Fibroblast of lung (primary cell): ENCODE data around the gene VARS2. TPM values are rescaled to one million over a fixed set of nuclear protein-coding genes. Genes with fewer than 3 reads are reported as not detected.
"Not testable (repeated sequence)": the region's sequence is repeated elsewhere in the genome, so short reads cannot be mapped to it uniquely, and the experiment has no call there.

Experiments
- DNase-seq, 2 donors: peaks; one replicate each; pipeline versions ENCODE4 v3.0.0 to v3.0.0-alpha.2; 2010; ENCODE audit warnings: low read depth in 2 of 2
- H2AFZ ChIP-seq: 2 replicates; pipeline ENCODE4 v1.5.1; 2012; ENCODE audit warnings: low read length, control low read depth, inconsistent platforms
- H3K27ac ChIP-seq: 2 replicates; pipeline ENCODE4 v1.5.1; 2011; ENCODE audit warnings: low read length, control low read depth; ENCODE audit not compliant: insufficient read depth
- H3K27me3 ChIP-seq: 2 replicates; pipeline ENCODE4 v1.5.1; 2011; ENCODE audit warnings: mild to moderate bottlenecking, low read length; ENCODE audit not compliant: control insufficient read depth, insufficient read depth
- H3K36me3 ChIP-seq: 2 replicates; pipeline ENCODE4 v1.5.1; 2011; ENCODE audit warnings: low read length; ENCODE audit not compliant: control insufficient read depth, insufficient read depth
- H3K4me1 ChIP-seq: 2 replicates; pipeline ENCODE4 v1.5.1; 2011; ENCODE audit warnings: low read length; ENCODE audit not compliant: control insufficient read depth, insufficient read depth; ENCODE audit errors: extremely low read depth
- H3K4me2 ChIP-seq: 2 replicates; pipeline ENCODE4 v1.5.1; 2011; ENCODE audit warnings: low read length, control low read depth; ENCODE audit not compliant: insufficient read depth; ENCODE audit errors: extremely low read depth
- H3K4me3 ChIP-seq, 4 experiments: fragments of 200-600 bp in 1 of 4; sonication (generic) in 1 of 4; replicated peaks in 1 of 4; 2 replicates each; pipeline ENCODE4 v1.5.1; 2011 to 2016; ENCODE audit warnings: low read length in 4 of 4, low read depth in 3 of 4, mild to moderate bottlenecking in 3 of 4, control low read depth in 2 of 4, inconsistent platforms in 1 of 4, mixed read lengths in 1 of 4; ENCODE audit not compliant: insufficient read depth in 1 of 4; ENCODE audit errors: control extremely low read depth in 1 of 4
- H3K79me2 ChIP-seq: 2 replicates; pipeline ENCODE4 v1.5.1; 2012; ENCODE audit warnings: mild to moderate bottlenecking, low read length, inconsistent platforms; ENCODE audit not compliant: control insufficient read depth, insufficient read depth
- H3K9ac ChIP-seq: 2 replicates; pipeline ENCODE4 v1.5.1; 2011; ENCODE audit warnings: mild to moderate bottlenecking, low read length, control low read depth; ENCODE audit not compliant: insufficient read depth
- H3K9me3 ChIP-seq: 2 replicates; pipeline ENCODE4 v1.5.1; 2012; ENCODE audit warnings: low read depth, low read length; ENCODE audit not compliant: control insufficient read depth, insufficient read depth
- H4K20me1 ChIP-seq: 2 replicates; pipeline ENCODE4 v1.5.1; 2011; ENCODE audit warnings: low read length; ENCODE audit not compliant: control insufficient read depth, insufficient read depth; ENCODE audit errors: extremely low read depth
- CTCF ChIP-seq, 2 donors: IDR thresholded peaks in 1 of 2; conservative IDR thresholded peaks in 1 of 2; 1 replicate in 1 of 2; 2 replicates in 1 of 2; pipeline ENCODE4 v1.5.1; 2011 to 2012; ENCODE audit warnings: low read length in 2 of 2, control low read depth in 1 of 2, inconsistent platforms in 1 of 2, low read depth in 1 of 2, mild to moderate bottlenecking in 1 of 2
- EZH2 ChIP-seq: IDR thresholded peaks from 2 replicates; pipeline ENCODE4 v1.5.1; 2012; ENCODE audit warnings: low read length, control low read depth, mild to moderate bottlenecking; ENCODE audit errors: missing control alignments
- polyA plus RNA-seq, 2 donors: library from polyadenylated mRNA; depleted of rRNA in 1 of 2; stranded (reverse) in 1 of 2; unstranded in 1 of 2; fragments of >200 nt; gene quantifications; 2 replicates each; pipeline ENCODE4 v1.2.1, GENCODE V29; 2011 to 2012; ENCODE audit warnings: missing spikeins in 1 of 2
- total RNA-seq: library from RNA; depleted of rRNA; stranded (reverse); fragments of >200 nt; gene quantifications from 2 replicates; pipeline ENCODE4 v1.2.1, GENCODE V29; 2014

The VARS2 gene
- total and polyA plus RNA-seq, 2 donors (not counting 1 experiment from before 2014, with no cell fraction given), result 6.8 to 20.5 TPM

- no peak for DNase-seq
- Histone ChIP-seq H3K4me2 (peak overlapping the region; percentile 96), H3K27ac (peak overlapping the region; percentile 65), H3K9me3 (no peaks in the 10 kb centered on the region), H3K9ac (peak overlapping the region; percentile 53), H3K4me3 (peak overlapping the region; percentile 77 to 86 (median 81)), H3K36me3 (peaks cover 7% of the 10 kb centered on the region), H3K79me2 (peaks cover 10% of the 10 kb centered on the region), H2AFZ (peak overlapping the region; percentile 87), H3K4me1 (peaks cover 8% of the 10 kb centered on the region), H3K27me3 (no peaks in the 10 kb centered on the region), H4K20me1 (no peaks in the 10 kb centered on the region)
- TF ChIP-seq EZH2 (no peak), CTCF (conservative IDR thresholded peaks at IDR 0.05 in 1 of 2, IDR thresholded peaks at IDR 0.05 in 1 of 2; ENCODE audit: low read depth in 1 of 2, low read length in 2 of 2) (no peak)
Measured at GRCh38 chr6:30908700-30909099, 5.3 kb upstream of the VARS2 start.

GRCh38 chr6:30910473-30910872 is 3.6 kb upstream of the VARS2 start:
- H3K36me3 ChIP-seq, H3K4me3 ChIP-seq, H3K4me2 ChIP-seq, H3K27ac ChIP-seq, H3K27me3 ChIP-seq, H3K9ac ChIP-seq, H2AFZ ChIP-seq, DNase-seq, H4K20me1 ChIP-seq, H3K9me3 ChIP-seq: not testable (repeated sequence)
- H3K79me2 ChIP-seq, result peaks cover 10% of the 10 kb centered on the region
- peaks cover 14% of the 10 kb centered on the region for H3K4me1 ChIP-seq

GRCh38 chr6:30912746-30913520 is 1.1 kb upstream of the VARS2 start:
- H4K20me1 ChIP-seq, result no peaks in the 10 kb centered on the region
- TF ChIP-seq EZH2 (no peak), CTCF (conservative IDR thresholded peaks at IDR 0.05 in 1 of 2, IDR thresholded peaks at IDR 0.05 in 1 of 2; ENCODE audit: low read depth in 1 of 2, low read length in 2 of 2) (no peak)
- H3K79me2 ChIP-seq, result peaks cover 10% of the 10 kb centered on the region
- no peak for DNase-seq
- H3K9ac ChIP-seq, result no peak overlapping the region
- H3K4me2 ChIP-seq, result no peak overlapping the region
- no peak overlapping the region for H3K27ac ChIP-seq
- H3K9me3 ChIP-seq, result no peaks in the 10 kb centered on the region
- H3K27me3 ChIP-seq, result no peaks in the 10 kb centered on the region
- H3K4me1 ChIP-seq, result peaks cover 14% of the 10 kb centered on the region
- no peak overlapping the region for H2AFZ ChIP-seq
- no peak overlapping the region for H3K4me3 ChIP-seq
- H3K36me3 ChIP-seq, result peaks cover 11% of the 10 kb centered on the region
